Measurements from ENCODE around the gene AWAT2. TPM values are rescaled to one million over a fixed set of nuclear protein-coding genes. Genes with fewer than 3 reads are reported as not detected.

AWAT2 gene
- total and polyA plus RNA-seq, 9 of the 15 experiments (the other 6 are each of a cell fraction or from before 2014, with no cell fraction given): not detected

- TF ChIP-seq ZNF277 (CRISPR knock-in tag; IDR thresholded peaks at IDR 0.05; ENCODE audit: borderline replicate concordance) (no peak), MLLT1 (IDR thresholded peaks at IDR 0.05) (no peak), ETS1 (conservative IDR thresholded peaks at IDR 0.05; ENCODE audit: control insufficient read depth, low read depth, low read length) (no peak), ZNF24 (IDR thresholded peaks at IDR 0.05) (no peak), POLR2A (conservative IDR thresholded peaks at IDR 0.05) (no peak), DPF2 (IDR thresholded peaks at IDR 0.05) (no peak), HNRNPK (IDR thresholded peaks at IDR 0.05; ENCODE audit: low read depth, low read length, poor library complexity, severe bottlenecking) (no peak), SMARCC2 (IDR thresholded peaks at IDR 0.05; ENCODE audit: low read depth) (no peak)
Measured at GRCh38 chrX:70009970-70010369, 39.8 kb downstream of the AWAT2 start (continued).

- Histone ChIP-seq H3K79me2 (ENCODE audit: control insufficient read depth, insufficient read depth, low read length) (no peaks in the 10 kb centered on the region), H3K27ac (ENCODE audit: extremely low read depth, low read depth, low read length) (no peak overlapping the region), H2AFZ (ENCODE audit: low read depth, low read length) (no peak overlapping the region), H3K4me3 (no peak overlapping the region), H3K9ac (ENCODE audit: insufficient read depth in 1 of 2, low read depth in 2 of 2, low read length in 2 of 2) (no peak overlapping the region), H3K27me3 (ENCODE audit: control insufficient read depth in 2 of 2, insufficient read depth in 2 of 2, low read length in 2 of 2) (no peaks in the 10 kb centered on the region), H3K4me1 (replicated peaks in 1 of 2; ENCODE audit: control insufficient read depth in 2 of 2, insufficient read depth in 2 of 2, low read length in 2 of 2) (no peaks in the 10 kb centered on the region), H3K9me3 (replicated peaks; ENCODE audit: control insufficient read depth, insufficient read depth, low read depth, low read length) (no peaks in the 10 kb centered on the region), H3K36me3 (ENCODE audit: control insufficient read depth, insufficient read depth, low read length) (no peaks in the 10 kb centered on the region), H4K20me1 (replicated peaks; ENCODE audit: control insufficient read depth, insufficient read depth, low read length) (no peaks in the 10 kb centered on the region), H3K4me2 (ENCODE audit: insufficient read depth, low read length) (no peak overlapping the region), H3K9me1 (ENCODE audit: control insufficient read depth, insufficient read depth, low read length) (no peaks in the 10 kb centered on the region)
- FAIRE-seq (no peak), DNase-seq (ENCODE audit: extremely low read depth in 1 of 4, low spot score in 3 of 4) (no peak), ATAC-seq (no peak)
- BruUV-seq (replicated peaks): no TSS peak
- intact Hi-C loops (cut with micrococcal nuclease) (no loop called here), in situ Hi-C loops (cut with MboI) (no loop called here)
- ChIA-PET CTCF (ENCODE audit: low intra/inter-chr PET ratio) (no interaction called here), POLR2A (no interaction called here)
- TF ChIP-seq HDAC1 (IDR thresholded peaks at IDR 0.05) (no peak), ZNF134 (CRISPR knock-in tag; conservative IDR thresholded peaks at IDR 0.05) (no peak), HOMEZ (CRISPR knock-in tag; IDR thresholded peaks at IDR 0.05) (no peak), GMEB1 (CRISPR knock-in tag; IDR thresholded peaks at IDR 0.05) (no peak), XRCC3 (IDR thresholded peaks at IDR 0.05) (no peak), BMI1 (IDR thresholded peaks at IDR 0.05; ENCODE audit: low read length) (no peak), ATF1 (CRISPR knock-in tag; IDR thresholded peaks at IDR 0.05) (no peak), ATF1 (tag; IDR thresholded peaks at IDR 0.05) (no peak), SRSF7 (optimal IDR thresholded peaks at IDR 0.05; ENCODE audit: low read depth, low read length) (no peak), HDAC6 (IDR thresholded peaks at IDR 0.05; ENCODE audit: low read depth, low read length) (no peak)
Measured at GRCh38 chrX:70009049-70009448, 40.7 kb downstream of the AWAT2 start.
